ENCODE measurements around the gene LAMA3.

DNA sequence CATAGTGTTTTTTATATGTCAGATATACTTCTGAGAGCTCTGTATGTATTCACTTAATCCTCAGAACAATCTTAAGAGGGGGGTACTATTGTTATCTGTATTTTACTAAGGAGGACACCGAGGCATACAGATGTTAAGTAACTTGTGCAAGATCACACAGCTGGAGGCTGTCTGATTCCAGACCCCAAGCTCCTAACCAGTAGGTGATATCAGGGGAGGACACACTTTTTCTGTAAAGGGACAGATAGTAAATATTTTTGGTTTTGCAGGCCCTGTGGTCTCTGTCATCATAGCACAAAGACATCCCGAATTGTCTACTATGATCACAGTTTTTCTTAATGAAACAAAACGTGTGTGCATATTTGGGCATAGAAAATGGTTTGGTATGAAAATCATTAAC lies 143.7 kb downstream of the LAMA3 start:
- TF ChIP-seq, protein P1, sequence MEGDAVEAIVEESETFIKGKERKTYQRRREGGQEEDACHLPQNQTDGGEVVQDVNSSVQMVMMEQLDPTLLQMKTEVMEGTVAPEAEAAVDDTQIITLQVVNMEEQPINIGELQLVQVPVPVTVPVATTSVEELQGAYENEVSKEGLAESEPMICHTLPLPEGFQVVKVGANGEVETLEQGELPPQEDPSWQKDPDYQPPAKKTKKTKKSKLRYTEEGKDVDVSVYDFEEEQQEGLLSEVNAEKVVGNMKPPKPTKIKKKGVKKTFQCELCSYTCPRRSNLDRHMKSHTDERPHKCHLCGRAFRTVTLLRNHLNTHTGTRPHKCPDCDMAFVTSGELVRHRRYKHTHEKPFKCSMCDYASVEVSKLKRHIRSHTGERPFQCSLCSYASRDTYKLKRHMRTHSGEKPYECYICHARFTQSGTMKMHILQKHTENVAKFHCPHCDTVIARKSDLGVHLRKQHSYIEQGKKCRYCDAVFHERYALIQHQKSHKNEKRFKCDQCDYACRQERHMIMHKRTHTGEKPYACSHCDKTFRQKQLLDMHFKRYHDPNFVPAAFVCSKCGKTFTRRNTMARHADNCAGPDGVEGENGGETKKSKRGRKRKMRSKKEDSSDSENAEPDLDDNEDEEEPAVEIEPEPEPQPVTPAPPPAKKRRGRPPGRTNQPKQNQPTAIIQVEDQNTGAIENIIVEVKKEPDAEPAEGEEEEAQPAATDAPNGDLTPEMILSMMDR (IDR thresholded peaks at IDR 0.05) = no peak
- TF ChIP-seq POLR2A (IDR thresholded peaks at IDR 0.05) = no peak

All from right lobe of liver (tissue), 4 donors.